HEK293 (cell line): ENCODE data around the gene SLC12A3.
"Not testable (repeated sequence)": the region's sequence is repeated elsewhere in the genome, so short reads cannot be mapped to it uniquely, and the experiment has no call there.

ENCODE experiments used
- CTCF ChIA-PET: fragments of 350-600 bp; formaldehyde crosslinking; extraction: SDS; loops from one replicate; lab custom pipeline; 2021; ENCODE audit warnings: antibody characterized with exemption; lab: Yijun Ruan, JAX
- POLR2A ChIA-PET: fragments of 300-600 bp; formaldehyde crosslinking; extraction: SDS; loops from one replicate; lab custom pipeline; 2020; ENCODE audit warnings: antibody characterized with exemption, inconsistent platforms; lab: Yijun Ruan, JAX
- H3K27ac ChIP-seq: fragments of 200-500 bp; sonication (Bioruptor generic); 2 replicates; pipeline ENCODE4 v1.5.1; 2014; ENCODE audit warnings: low read depth, low read length, control low read depth, inconsistent platforms; ENCODE audit errors: extremely low read depth
- H3K36me3 ChIP-seq, 2 experiments: fragments of 200-500 bp in 1 of 2; sonication (Bioruptor generic) in 1 of 2; 1 replicate in 1 of 2; 2 replicates in 1 of 2; pipeline ENCODE4 v1.5.1; 2014 to 2017; ENCODE audit warnings: inconsistent platforms in 2 of 2, low read length in 2 of 2; ENCODE audit not compliant: control insufficient read depth in 2 of 2, insufficient read depth in 1 of 2
- H3K4me1 ChIP-seq: fragments of 200-500 bp; sonication (Bioruptor generic); 2 replicates; pipeline ENCODE4 v1.5.1; 2014; ENCODE audit warnings: mild to moderate bottlenecking, low read length, inconsistent platforms; ENCODE audit not compliant: control insufficient read depth, insufficient read depth
- H3K4me3 ChIP-seq: 2 replicates; pipeline ENCODE4 v1.5.1; 2011; ENCODE audit warnings: low read depth, mild to moderate bottlenecking, control low read depth, low read length, moderate library complexity
- H3K9me3 ChIP-seq: fragments of 200-500 bp; sonication (Bioruptor generic); 2 replicates; pipeline ENCODE4 v1.5.1; 2014; ENCODE audit warnings: low read depth, low read length, inconsistent platforms; ENCODE audit not compliant: control insufficient read depth, insufficient read depth
- GLI2 ChIP-seq: fragments of 450-650 bp; formaldehyde crosslinking; IDR thresholded peaks from 2 replicates; pipeline ENCODE4; 2017; ENCODE audit warnings: missing biosample characterization, missing genetic modification characterization, low read depth, borderline replicate concordance
- KLF7 ChIP-seq: fragments of 450-650 bp; formaldehyde crosslinking; IDR thresholded peaks from 2 replicates; pipeline ENCODE4 v1.5.1; 2016; ENCODE audit warnings: missing biosample characterization, missing genetic modification characterization, borderline replicate concordance
- ZBTB17 ChIP-seq: fragments of 450-650 bp; formaldehyde crosslinking; IDR thresholded peaks from 2 replicates; pipeline ENCODE4 v1.5.1; 2016; ENCODE audit warnings: missing biosample characterization, missing genetic modification characterization
- ZBTB7A ChIP-seq: fragments of 450-650 bp; formaldehyde crosslinking; IDR thresholded peaks from 2 replicates; pipeline ENCODE4 v1.5.1; 2016; ENCODE audit warnings: low read depth, missing biosample characterization, missing genetic modification characterization
- ZBTB8A ChIP-seq: fragments of 450-650 bp; formaldehyde crosslinking; IDR thresholded peaks from 2 replicates; pipeline ENCODE4 v1.5.1; 2016; ENCODE audit warnings: missing biosample characterization, missing genetic modification characterization
- ZFP69B ChIP-seq: fragments of 450-650 bp; formaldehyde crosslinking; IDR thresholded peaks from 2 replicates; pipeline ENCODE4 v1.5.1; 2016; ENCODE audit warnings: missing biosample characterization, missing genetic modification characterization
- ZNF121 ChIP-seq: fragments of 450-650 bp; formaldehyde crosslinking; IDR thresholded peaks from 2 replicates; pipeline ENCODE4 v1.5.1; 2016; ENCODE audit warnings: missing biosample characterization, missing genetic modification characterization
- ZNF223 ChIP-seq: fragments of 450-650 bp; formaldehyde crosslinking; IDR thresholded peaks from 2 replicates; pipeline ENCODE4 v1.5.1; 2016; ENCODE audit warnings: missing biosample characterization, missing genetic modification characterization
- ZNF366 ChIP-seq: fragments of 450-650 bp; formaldehyde crosslinking; conservative IDR thresholded peaks from 2 replicates; pipeline ENCODE4 v1.5.1; 2016; ENCODE audit warnings: missing biosample characterization, missing genetic modification characterization
- ZNF664 ChIP-seq: fragments of 450-650 bp; formaldehyde crosslinking; IDR thresholded peaks from 2 replicates; pipeline ENCODE4 v1.5.1; 2016; ENCODE audit warnings: missing biosample characterization, missing genetic modification characterization
- ZNF701 ChIP-seq: fragments of 450-650 bp; formaldehyde crosslinking; IDR thresholded peaks from 2 replicates; pipeline ENCODE4 v1.5.1; 2016; ENCODE audit warnings: missing biosample characterization, missing genetic modification characterization
- ZNF776 ChIP-seq: fragments of 450-650 bp; formaldehyde crosslinking; IDR thresholded peaks from 2 replicates; pipeline ENCODE4 v1.5.0; 2017; ENCODE audit warnings: missing biosample characterization, missing genetic modification characterization, borderline replicate concordance
- ZNF843 ChIP-seq: fragments of 450-650 bp; formaldehyde crosslinking; IDR thresholded peaks from 2 replicates; pipeline ENCODE4 v1.5.1; 2016; ENCODE audit warnings: missing biosample characterization, missing genetic modification characterization
- TF ChIP-seq, protein P1 (sequence below): fragments of 450-650 bp; formaldehyde crosslinking; conservative IDR thresholded peaks from 2 replicates; pipeline ENCODE4 v1.5.1; 2016; ENCODE audit warnings: low read depth, missing biosample characterization, missing genetic modification characterization
- TF ChIP-seq, protein P2 (sequence below): fragments of 450-650 bp; formaldehyde crosslinking; IDR thresholded peaks from 2 replicates; pipeline ENCODE4 v1.5.1; 2016; ENCODE audit warnings: missing biosample characterization, missing genetic modification characterization
- TF ChIP-seq, protein P3 (sequence below): sonication (generic); formaldehyde crosslinking; IDR thresholded peaks from 2 replicates; pipeline ENCODE4 v1.8.1; 2022; ENCODE audit warnings: mild to moderate bottlenecking, moderate library complexity, missing genetic modification reagents
- TF ChIP-seq, protein P4 (sequence below): fragments of 450-650 bp; formaldehyde crosslinking; IDR thresholded peaks from 2 replicates; pipeline ENCODE4 v1.5.1; 2017; ENCODE audit warnings: missing biosample characterization, missing genetic modification characterization

Gene SLC12A3

DNA sequence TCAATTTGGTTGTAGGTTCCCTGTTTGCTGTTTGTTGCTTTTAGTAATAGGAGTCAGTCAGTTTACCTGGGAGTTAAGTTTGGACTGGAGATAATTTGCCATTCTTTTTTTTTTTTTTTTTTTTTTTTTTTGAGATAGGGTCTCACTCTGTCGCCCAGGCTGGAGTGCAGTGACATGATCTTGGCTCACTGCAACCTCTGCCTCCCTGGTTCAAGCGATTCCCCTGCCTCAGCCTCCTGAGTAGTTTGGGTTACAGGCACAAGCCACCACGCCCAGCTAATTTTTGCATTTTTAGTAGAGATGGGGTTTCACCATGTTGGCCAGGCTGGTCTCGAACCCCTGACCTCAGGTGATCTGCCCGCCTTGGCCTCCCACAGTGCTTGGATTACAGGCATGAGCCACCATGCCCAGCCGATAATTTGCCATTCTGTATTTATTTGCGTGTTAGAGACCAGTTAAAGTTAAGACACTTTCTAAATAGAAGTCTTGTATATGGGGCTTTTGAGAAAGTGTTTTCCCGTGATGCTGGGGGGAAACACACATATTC lies 69.7 kb downstream of the SLC12A3 start:
- H3K27ac ChIP-seq, result not testable (repeated sequence)
- POLR2A ChIA-PET, result interaction anchor here (0.6 to 3.3 kb wide), 2 partner anchors 10 kb away, joined by 7 to 16 read pairs; no protein-coding TSS in a partner anchor

DNA sequence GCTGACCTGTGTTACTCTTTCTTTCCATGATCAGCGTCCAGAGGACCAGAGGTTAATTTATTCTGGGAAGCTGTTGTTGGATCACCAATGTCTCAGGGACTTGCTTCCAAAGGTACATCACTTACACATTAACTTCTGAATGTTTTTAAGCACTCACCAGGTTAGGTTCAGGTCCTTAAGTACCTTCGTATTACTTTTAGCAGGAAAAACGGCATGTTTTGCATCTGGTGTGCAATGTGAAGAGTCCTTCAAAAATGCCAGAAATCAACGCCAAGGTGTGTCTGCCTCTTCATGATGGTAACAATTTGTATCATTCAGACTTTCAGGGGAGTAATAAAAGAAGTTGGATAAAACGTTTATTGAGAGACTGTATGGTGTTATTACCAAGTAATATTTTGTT lies 70.2 kb downstream of the SLC12A3 start:
- Histone ChIP-seq H3K36me3 (peaks cover 18 to 52% of the 10 kb centered on the region in 2 experiments), H3K4me3 (no peak overlapping the region), H3K9me3 (no peaks in the 10 kb centered on the region), H3K4me1 (peaks cover 3% of the 10 kb centered on the region; the same call in 1 of the 2 replicates), H3K27ac (no peak overlapping the region)
- POLR2A ChIA-PET, result no interaction called here
- CTCF ChIA-PET, result no interaction called here
- no peak for TF ChIP-seq ZNF664
- TF ChIP-seq, protein P1, sequence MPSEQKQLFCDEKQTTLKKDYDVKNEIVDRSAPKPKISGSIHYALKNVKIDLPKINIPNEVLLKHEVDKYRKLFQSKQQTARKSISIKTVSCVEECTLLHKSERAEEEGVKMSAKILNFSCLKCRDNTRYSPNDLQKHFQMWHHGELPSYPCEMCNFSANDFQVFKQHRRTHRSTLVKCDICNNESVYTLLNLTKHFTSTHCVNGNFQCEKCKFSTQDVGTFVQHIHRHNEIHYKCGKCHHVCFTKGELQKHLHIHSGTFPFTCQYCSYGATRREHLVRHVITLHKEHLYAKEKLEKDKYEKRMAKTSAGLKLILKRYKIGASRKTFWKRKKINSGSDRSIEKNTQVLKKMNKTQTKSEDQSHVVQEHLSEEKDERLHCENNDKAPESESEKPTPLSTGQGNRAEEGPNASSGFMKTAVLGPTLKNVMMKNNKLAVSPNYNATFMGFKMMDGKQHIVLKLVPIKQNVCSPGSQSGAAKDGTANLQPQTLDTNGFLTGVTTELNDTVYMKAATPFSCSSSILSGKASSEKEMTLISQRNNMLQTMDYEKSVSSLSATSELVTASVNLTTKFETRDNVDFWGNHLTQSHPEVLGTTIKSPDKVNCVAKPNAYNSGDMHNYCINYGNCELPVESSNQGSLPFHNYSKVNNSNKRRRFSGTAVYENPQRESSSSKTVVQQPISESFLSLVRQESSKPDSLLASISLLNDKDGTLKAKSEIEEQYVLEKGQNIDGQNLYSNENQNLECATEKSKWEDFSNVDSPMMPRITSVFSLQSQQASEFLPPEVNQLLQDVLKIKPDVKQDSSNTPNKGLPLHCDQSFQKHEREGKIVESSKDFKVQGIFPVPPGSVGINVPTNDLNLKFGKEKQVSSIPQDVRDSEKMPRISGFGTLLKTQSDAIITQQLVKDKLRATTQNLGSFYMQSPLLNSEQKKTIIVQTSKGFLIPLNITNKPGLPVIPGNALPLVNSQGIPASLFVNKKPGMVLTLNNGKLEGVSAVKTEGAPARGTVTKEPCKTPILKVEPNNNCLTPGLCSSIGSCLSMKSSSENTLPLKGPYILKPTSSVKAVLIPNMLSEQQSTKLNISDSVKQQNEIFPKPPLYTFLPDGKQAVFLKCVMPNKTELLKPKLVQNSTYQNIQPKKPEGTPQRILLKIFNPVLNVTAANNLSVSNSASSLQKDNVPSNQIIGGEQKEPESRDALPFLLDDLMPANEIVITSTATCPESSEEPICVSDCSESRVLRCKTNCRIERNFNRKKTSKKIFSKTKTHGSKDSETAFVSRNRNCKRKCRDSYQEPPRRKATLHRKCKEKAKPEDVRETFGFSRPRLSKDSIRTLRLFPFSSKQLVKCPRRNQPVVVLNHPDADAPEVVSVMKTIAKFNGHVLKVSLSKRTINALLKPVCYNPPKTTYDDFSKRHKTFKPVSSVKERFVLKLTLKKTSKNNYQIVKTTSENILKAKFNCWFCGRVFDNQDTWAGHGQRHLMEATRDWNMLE (tag by site-specific recombination), result no peak
- no peak for TF ChIP-seq GLI2
- TF ChIP-seq, protein P2, sequence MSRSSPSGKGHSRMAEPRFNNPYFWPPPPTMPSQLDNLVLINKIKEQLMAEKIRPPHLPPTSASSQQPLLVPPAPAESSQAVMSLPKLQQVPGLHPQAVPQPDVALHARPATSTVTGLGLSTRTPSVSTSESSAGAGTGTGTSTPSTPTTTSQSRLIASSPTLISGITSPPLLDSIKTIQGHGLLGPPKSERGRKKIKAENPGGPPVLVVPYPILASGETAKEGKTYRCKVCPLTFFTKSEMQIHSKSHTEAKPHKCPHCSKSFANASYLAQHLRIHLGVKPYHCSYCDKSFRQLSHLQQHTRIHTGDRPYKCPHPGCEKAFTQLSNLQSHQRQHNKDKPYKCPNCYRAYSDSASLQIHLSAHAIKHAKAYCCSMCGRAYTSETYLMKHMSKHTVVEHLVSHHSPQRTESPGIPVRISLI (tag by site-specific recombination), result no peak
- no peak for TF ChIP-seq ZNF843 (tag by site-specific recombination)
- TF ChIP-seq ZNF701 (tag by site-specific recombination), result no peak
- no peak for TF ChIP-seq ZNF776 (tag by site-specific recombination)
- TF ChIP-seq, protein P3, sequence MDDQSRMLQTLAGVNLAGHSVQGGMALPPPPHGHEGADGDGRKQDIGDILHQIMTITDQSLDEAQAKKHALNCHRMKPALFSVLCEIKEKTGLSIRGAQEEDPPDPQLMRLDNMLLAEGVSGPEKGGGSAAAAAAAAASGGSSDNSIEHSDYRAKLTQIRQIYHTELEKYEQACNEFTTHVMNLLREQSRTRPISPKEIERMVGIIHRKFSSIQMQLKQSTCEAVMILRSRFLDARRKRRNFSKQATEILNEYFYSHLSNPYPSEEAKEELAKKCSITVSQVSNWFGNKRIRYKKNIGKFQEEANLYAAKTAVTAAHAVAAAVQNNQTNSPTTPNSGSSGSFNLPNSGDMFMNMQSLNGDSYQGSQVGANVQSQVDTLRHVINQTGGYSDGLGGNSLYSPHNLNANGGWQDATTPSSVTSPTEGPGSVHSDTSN (CRISPR knock-in tag), result no peak
- TF ChIP-seq ZBTB8A, result no peak
- TF ChIP-seq ZFP69B (tag by site-specific recombination), result no peak
- TF ChIP-seq ZNF223 (tag by site-specific recombination), result no peak
- TF ChIP-seq ZBTB7A (tag by site-specific recombination), result no peak
- TF ChIP-seq ZNF366 (tag by site-specific recombination), result no peak

More for the DNA sequence above, 69.7 kb downstream of the SLC12A3 start:
- peak; percentile 33; the same call in 1 of the 2 replicates for TF ChIP-seq ZNF121 (tag by site-specific recombination)
- H3K36me3 ChIP-seq, result peaks cover 15 to 47% of the 10 kb centered on the region in 2 experiments
- H3K4me3 ChIP-seq, H3K9me3 ChIP-seq, CTCF ChIA-PET, H3K4me1 ChIP-seq: not testable (repeated sequence)

DNA sequence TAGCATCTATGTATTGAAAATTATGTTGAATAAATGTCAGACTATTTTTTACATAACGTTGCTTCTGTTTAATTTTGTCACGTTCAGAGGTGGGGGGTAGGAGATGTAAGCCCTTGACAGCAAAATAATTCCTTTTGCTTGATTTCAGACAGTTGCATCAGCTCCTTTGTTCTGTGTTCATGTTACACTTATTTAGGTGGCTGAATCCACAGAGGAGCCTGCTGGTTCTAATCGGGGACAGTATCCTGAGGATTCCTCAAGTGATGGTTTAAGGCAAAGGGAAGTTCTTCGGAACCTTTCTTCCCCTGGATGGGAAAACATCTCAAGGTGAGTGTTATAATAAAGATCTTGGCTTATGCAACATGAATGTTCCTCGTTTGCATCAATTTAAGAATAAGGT lies 71.5 kb downstream of the SLC12A3 start:
- peaks cover 23 to 64% of the 10 kb centered on the region in 2 experiments for H3K36me3 ChIP-seq
- no peak overlapping the region for H3K4me3 ChIP-seq

More for the DNA sequence above, 71.5 kb downstream of the SLC12A3 start:
- TF ChIP-seq, protein P4, sequence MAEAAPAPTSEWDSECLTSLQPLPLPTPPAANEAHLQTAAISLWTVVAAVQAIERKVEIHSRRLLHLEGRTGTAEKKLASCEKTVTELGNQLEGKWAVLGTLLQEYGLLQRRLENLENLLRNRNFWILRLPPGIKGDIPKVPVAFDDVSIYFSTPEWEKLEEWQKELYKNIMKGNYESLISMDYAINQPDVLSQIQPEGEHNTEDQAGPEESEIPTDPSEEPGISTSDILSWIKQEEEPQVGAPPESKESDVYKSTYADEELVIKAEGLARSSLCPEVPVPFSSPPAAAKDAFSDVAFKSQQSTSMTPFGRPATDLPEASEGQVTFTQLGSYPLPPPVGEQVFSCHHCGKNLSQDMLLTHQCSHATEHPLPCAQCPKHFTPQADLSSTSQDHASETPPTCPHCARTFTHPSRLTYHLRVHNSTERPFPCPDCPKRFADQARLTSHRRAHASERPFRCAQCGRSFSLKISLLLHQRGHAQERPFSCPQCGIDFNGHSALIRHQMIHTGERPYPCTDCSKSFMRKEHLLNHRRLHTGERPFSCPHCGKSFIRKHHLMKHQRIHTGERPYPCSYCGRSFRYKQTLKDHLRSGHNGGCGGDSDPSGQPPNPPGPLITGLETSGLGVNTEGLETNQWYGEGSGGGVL, result peak; percentile 40
- no peak for TF ChIP-seq KLF7 (tag by site-specific recombination)
- TF ChIP-seq ZBTB17 (tag by site-specific recombination), result peak; percentile 46; the same call in 1 of the 2 replicates
- H3K9me3 ChIP-seq, result no peaks in the 10 kb centered on the region
- ChIA-PET POLR2A (interaction anchor here (0.6 to 1.3 kb wide), 2 partner anchors 11 to 17 kb away, joined by 3 to 4 read pairs; no protein-coding TSS in a partner anchor), CTCF (interaction anchor here (1.0 to 1.4 kb wide), 3 partner anchors 17 to 143 kb away, joined by 4 to 5 read pairs (median 4); no protein-coding TSS in a partner anchor)
- no peaks in the 10 kb centered on the region; the same call in 1 of the 2 replicates for H3K4me1 ChIP-seq
- H3K27ac ChIP-seq, result no peak overlapping the region
